GM20000 (cell line): Measurements from ENCODE around the gene RNF148.

Source experiments
- DNase-seq: peaks from one replicate; pipeline ENCODE4 v3.0.0; 2012; ENCODE audit warnings: low spot score
- CTCF ChIP-seq: IDR thresholded peaks from 2 replicates; pipeline ENCODE4 v1.5.1; 2012; ENCODE audit warnings: mild to moderate bottlenecking, control low read depth; ENCODE audit errors: extremely low read depth, missing control alignments

The RNF148 gene

DNA sequence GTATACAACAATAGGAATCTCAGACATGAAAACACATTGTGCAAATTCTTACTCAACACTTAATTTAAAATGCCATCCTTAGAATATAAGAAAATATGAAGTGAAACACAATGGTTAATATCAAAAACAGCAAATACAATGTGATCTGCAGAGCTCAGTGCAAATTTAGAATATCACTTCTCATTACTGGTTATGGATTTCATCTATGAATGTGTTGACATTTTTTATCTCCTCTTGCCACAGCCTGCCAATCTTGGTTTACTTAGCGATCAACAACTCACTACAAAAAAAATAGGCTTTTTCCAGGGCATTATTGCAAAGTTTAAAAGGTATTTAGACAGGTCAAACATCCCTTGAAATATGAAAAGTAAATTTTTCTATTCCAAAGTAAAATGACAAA lies 25.0 kb upstream of the RNF148 start:
- no peak for DNase-seq

DNA sequence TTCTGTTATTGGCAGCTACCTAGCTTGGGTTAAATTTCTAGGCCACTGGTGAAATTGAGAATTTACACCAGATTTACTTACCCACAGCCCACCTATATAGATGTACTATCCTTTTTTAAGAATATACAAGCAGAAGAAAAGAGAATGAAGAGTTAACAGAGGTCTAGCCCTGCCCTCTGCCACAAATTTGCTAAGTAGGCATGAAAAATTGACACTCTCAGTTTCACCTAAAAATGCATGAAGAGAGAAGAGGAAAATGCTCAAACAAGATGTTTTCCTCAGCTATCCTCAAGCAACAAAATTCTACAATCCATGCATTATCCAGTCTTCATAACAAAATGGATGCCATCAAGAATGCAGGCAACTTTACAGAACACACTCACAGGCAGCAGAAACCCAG lies 24.6 kb upstream of the RNF148 start:
- TF ChIP-seq CTCF: no peak
- DNase-seq: no peak

More for the DNA sequence above, 25.0 kb upstream of the RNF148 start:
- TF ChIP-seq CTCF: no peak

GRCh38 chr7:122726881-122727280 lies 24.2 kb upstream of the RNF148 start:
- DNase-seq: no peak
- no peak for TF ChIP-seq CTCF

GRCh38 chr7:122724366-122724765 lies 21.6 kb upstream of the RNF148 start:
- no peak for TF ChIP-seq CTCF
- no peak for DNase-seq

GRCh38 chr7:122719010-122719578 lies 16.4 kb upstream of the RNF148 start:
- TF ChIP-seq CTCF: no peak
- no peak for DNase-seq

- DNase-seq: no peak
- no peak for TF ChIP-seq CTCF
These were observed 14.8 kb upstream of the RNF148 start for GRCh38 chr7:122717356-122718089.

DNA sequence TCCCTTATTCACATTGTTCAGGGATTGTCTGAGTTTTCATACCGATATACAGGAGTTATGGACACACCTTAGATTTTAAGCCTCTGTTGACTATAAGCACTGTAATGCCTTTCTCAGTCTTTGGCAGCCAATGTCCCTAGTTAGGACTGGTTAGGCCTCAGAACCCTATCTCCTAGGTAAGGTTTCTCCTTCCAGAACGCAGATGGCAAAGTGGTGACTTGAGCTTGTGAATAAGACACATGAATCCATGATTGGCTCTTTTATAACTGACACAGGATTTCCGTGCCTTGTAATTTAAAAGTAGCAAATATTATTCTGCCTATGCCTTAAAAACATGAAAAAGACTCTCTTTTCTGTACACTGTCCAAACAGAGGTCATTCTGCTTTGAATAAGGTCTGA lies 12.5 kb upstream of the RNF148 start:
- no peak for DNase-seq
- no peak for TF ChIP-seq CTCF
